ENCODE measurements around the gene PRDM16. TPM values are rescaled to one million over a fixed set of nuclear protein-coding genes. Genes with fewer than 3 reads are reported as not detected.

PRDM16 gene
- total and polyA plus RNA-seq, 2 of the 4 experiments (the other 2 are of a cell fraction), result 0.02 TPM; not detected in 1

DNA sequence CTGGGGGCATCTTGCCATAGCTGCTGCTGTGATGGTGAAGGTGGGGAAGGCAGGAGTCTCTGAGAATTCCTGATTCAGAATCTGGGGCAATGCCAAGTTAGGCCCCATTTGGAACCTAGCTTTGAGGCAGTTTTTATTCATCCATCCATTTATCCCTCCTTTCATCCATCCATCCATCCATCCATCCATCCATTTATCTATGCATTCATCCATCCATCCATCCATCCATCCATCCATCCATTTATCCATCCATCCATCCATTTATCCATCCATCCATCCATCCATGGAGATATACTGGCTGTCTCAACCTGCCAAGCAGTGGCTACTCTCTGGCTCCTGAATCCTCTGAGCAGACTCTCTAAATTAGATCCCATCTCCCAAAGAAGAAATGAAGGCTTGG lies 83.1 kb downstream of the PRDM16 start:
- H2AK9ac ChIP-seq (replicated peaks; ENCODE audit: low read depth, low read length, poor library complexity), result no peak overlapping the region
- dilution Hi-C loops (cut with HindIII; ENCODE audit: low sequenced_read_pairs, unreplicated experiment) (no loop called here), intact Hi-C loops (cut with micrococcal nuclease) (no loop called here), in situ Hi-C loops (cut with MboI; ENCODE audit: low sequenced_read_pairs) (no loop called here)
- H3K27ac ChIP-seq (ENCODE audit: insufficient read depth, low read length), result no peak overlapping the region
- no peak overlapping the region for H2AK5ac ChIP-seq (ENCODE audit: low read depth, low read length)
- H3K18ac ChIP-seq (ENCODE audit: low read depth, low read length), result no peak overlapping the region
- BruUV-seq (replicated peaks), result no TSS peak
- H4K5ac ChIP-seq (ENCODE audit: low read depth, low read length), result no peak overlapping the region
- H3K79me1 ChIP-seq (ENCODE audit: low read depth in 1 of 2, low read length in 2 of 2), result no peaks in the 10 kb centered on the region
- no peak overlapping the region for H3K56ac ChIP-seq (ENCODE audit: extremely low read depth, insufficient read depth, low read length)
- TF ChIP-seq, protein P1, sequence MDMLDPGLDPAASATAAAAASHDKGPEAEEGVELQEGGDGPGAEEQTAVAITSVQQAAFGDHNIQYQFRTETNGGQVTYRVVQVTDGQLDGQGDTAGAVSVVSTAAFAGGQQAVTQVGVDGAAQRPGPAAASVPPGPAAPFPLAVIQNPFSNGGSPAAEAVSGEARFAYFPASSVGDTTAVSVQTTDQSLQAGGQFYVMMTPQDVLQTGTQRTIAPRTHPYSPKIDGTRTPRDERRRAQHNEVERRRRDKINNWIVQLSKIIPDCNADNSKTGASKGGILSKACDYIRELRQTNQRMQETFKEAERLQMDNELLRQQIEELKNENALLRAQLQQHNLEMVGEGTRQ (IDR thresholded peaks at IDR 0.05; ENCODE audit: low read depth, low read length), result no peak
- TF ChIP-seq NFE2L2 (IDR thresholded peaks at IDR 0.05; ENCODE audit: low read depth, low read length), result no peak
- TF ChIP-seq, protein P2, sequence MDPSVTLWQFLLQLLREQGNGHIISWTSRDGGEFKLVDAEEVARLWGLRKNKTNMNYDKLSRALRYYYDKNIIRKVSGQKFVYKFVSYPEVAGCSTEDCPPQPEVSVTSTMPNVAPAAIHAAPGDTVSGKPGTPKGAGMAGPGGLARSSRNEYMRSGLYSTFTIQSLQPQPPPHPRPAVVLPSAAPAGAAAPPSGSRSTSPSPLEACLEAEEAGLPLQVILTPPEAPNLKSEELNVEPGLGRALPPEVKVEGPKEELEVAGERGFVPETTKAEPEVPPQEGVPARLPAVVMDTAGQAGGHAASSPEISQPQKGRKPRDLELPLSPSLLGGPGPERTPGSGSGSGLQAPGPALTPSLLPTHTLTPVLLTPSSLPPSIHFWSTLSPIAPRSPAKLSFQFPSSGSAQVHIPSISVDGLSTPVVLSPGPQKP (IDR thresholded peaks at IDR 0.05; ENCODE audit: borderline replicate concordance, low read depth, low read length), result no peak
- no peak for TF ChIP-seq FOS (IDR thresholded peaks at IDR 0.05; ENCODE audit: low read depth, low read length)
- no peak for TF ChIP-seq CEBPB (IDR thresholded peaks at IDR 0.05; ENCODE audit: low read depth, low read length)
- no peak for TF ChIP-seq SMC3 (IDR thresholded peaks at IDR 0.05; ENCODE audit: low read depth, low read length)
- no peak for TF ChIP-seq MXI1 (IDR thresholded peaks at IDR 0.05; ENCODE audit: borderline replicate concordance, low read depth, low read length)
- no peak overlapping the region for H3K23ac ChIP-seq (ENCODE audit: low read depth, low read length)
- H3K9me1 ChIP-seq (ENCODE audit: insufficient read depth, low read length), result no peaks in the 10 kb centered on the region
- CTCF ChIA-PET, result no interaction called here
- H3K36me3 ChIP-seq (ENCODE audit: control insufficient read depth, insufficient read depth, low read length), result no peaks in the 10 kb centered on the region
- no peak overlapping the region for H3K4ac ChIP-seq (ENCODE audit: low read depth, low read length)
- no peak overlapping the region for H2BK5ac ChIP-seq (ENCODE audit: low read depth, low read length, poor library complexity, severe bottlenecking)
- H4K91ac ChIP-seq (ENCODE audit: insufficient read depth, low read depth, low read length), result no peak overlapping the region
- no peak overlapping the region for H3K9ac ChIP-seq (ENCODE audit: low read depth, low read length)
- no peak overlapping the region for H3K4me2 ChIP-seq (ENCODE audit: low read depth, low read length)
- no peak overlapping the region for H2BK20ac ChIP-seq (ENCODE audit: low read depth, low read length)
- H3K4me1 ChIP-seq (ENCODE audit: control insufficient read depth, insufficient read depth, low read length), result no peaks in the 10 kb centered on the region
- H2AFZ ChIP-seq (replicated peaks; ENCODE audit: low read length, poor library complexity), result no peak overlapping the region
- ATAC-seq (ENCODE audit: low read depth) (no peak), DNase-seq (no peak)
- no peaks in the 10 kb centered on the region for H4K20me1 ChIP-seq (ENCODE audit: insufficient read depth, low read length)
- POLR2A ChIA-PET (ENCODE audit: unreplicated experiment), result no interaction called here
- H2BK120ac ChIP-seq (ENCODE audit: low read depth, low read length), result no peak overlapping the region
- H3K27me3 ChIP-seq (ENCODE audit: control insufficient read depth, insufficient read depth, low read length), result no peaks in the 10 kb centered on the region
- no peak overlapping the region for H4K8ac ChIP-seq (ENCODE audit: low read depth in 2 of 2, low read length in 2 of 2)
- H3K14ac ChIP-seq (replicated peaks; ENCODE audit: low read depth, low read length), result no peak overlapping the region
- H2BK15ac ChIP-seq (ENCODE audit: low read depth, low read length), result no peak overlapping the region
- no peak overlapping the region for H3K4me3 ChIP-seq (ENCODE audit: insufficient read depth, low read depth, low read length)
- peaks cover 10% of the 10 kb centered on the region; the same call in 1 of the 2 replicates for H3K9me3 ChIP-seq (ENCODE audit: control insufficient read depth, insufficient read depth, low read length)
